Glutamatergic neuron (in vitro differentiated cells): ENCODE measurements around the gene CBFA2T3. TPM values are rescaled to one million over a fixed set of nuclear protein-coding genes. Genes with fewer than 3 reads are reported as not detected.

Experiments used
- DNase-seq: peaks from one replicate; pipeline ENCODE4 v3.0.0; 2022
- H3K27ac Mint-ChIP-seq: one replicate; pipeline ENCODE4 v1.8.0; 2020; ENCODE audit warnings: mild to moderate bottlenecking, mixed read lengths, inconsistent platforms; ENCODE audit not compliant: unreplicated experiment
- H3K27me3 Mint-ChIP-seq: one replicate; pipeline ENCODE4 v1.8.0; 2020; ENCODE audit warnings: mild to moderate bottlenecking, moderate library complexity, mixed read lengths, inconsistent platforms; ENCODE audit not compliant: unreplicated experiment
- H3K36me3 Mint-ChIP-seq: one replicate; pipeline ENCODE4 v1.8.0; 2020; ENCODE audit warnings: mild to moderate bottlenecking, mixed read lengths, inconsistent platforms; ENCODE audit not compliant: unreplicated experiment
- H3K4me1 Mint-ChIP-seq: one replicate; pipeline ENCODE4 v1.8.0; 2020; ENCODE audit warnings: mild to moderate bottlenecking, low read depth, mixed read lengths, inconsistent platforms; ENCODE audit not compliant: unreplicated experiment
- H3K4me3 Mint-ChIP-seq: one replicate; pipeline ENCODE4 v1.8.0; 2020; ENCODE audit warnings: mild to moderate bottlenecking, mixed read lengths, inconsistent platforms; ENCODE audit not compliant: unreplicated experiment
- H3K9me3 Mint-ChIP-seq: one replicate; pipeline ENCODE4 v1.8.0; 2020; ENCODE audit warnings: mild to moderate bottlenecking, moderate library complexity, mixed read lengths, inconsistent platforms; ENCODE audit not compliant: unreplicated experiment
- total RNA-seq: library from RNA; stranded (reverse); fragmentation: NEBNext Ultra II Directional; extraction: Animal tissue kit (Norgen Biotek cat#: 25700); gene quantifications from one replicate; pipeline ENCODE4 v1.2.1, GENCODE V29; 2021; ENCODE audit not compliant: unreplicated experiment
- TF ChIP-seq, protein P1 (sequence below): fragments of 200-600 bp; sonication (generic); IDR thresholded peaks from one replicate; pipeline ENCODE4 v1.5.0; 2021; ENCODE audit not compliant: partially characterized antibody, unreplicated experiment

CBFA2T3 gene
- total RNA-seq, 1 donor from 2014 or later = 126 TPM

DNA sequence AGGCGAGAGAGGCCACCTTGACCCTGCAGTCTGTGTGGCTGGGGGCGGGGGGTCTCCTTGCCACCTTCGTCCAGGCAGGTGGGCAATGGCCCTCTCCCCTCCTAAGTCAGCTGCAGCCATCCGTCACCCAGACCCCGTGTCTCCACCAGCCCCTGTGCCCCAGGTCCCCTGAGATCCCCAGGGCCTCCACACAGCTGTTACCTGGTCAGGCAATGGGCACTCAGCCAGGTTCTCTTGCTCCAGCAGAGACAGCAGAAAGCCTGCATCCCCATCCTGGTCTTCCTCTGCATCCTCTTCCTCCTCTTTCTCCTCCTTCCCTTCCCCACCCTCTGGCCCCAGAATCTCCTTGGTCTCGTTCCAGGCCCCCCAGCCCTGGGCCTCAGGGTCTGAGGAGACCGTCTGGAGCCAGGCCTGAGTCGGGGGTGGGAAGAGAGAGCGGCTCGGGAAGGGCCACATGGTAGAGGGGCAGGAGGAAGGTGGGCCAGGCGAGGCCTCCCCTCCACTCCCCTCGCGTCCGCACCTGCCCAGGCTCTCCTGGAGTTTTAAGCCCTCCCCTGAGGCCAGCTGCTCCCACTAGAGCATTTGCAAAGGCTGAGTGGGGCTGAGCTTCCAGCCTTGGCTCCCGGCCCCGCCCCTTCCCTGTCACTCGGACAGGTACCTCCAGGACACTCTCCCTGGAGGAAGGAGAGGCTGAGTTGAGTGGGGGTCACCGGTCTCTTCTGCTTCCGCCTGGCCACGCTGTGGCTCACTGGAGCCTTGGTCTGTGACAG is 110.7 kb downstream of the CBFA2T3 start, which contains the start of gene PABPN1L:
Gene PABPN1L (minus strand): TSS at position 510 of the 770 bp plus-strand sequence. CDS start 54 bp downstream, at position 456.
- H3K9me3 Mint-ChIP-seq = peaks cover 14% of the 10 kb centered on the region
- H3K4me1 Mint-ChIP-seq = peaks cover 25% of the 10 kb centered on the region
- peak within 1 kb of the TSS; percentile 57 for H3K4me3 Mint-ChIP-seq
- peaks cover 22% of the 10 kb centered on the region for H3K27me3 Mint-ChIP-seq
- no peak for DNase-seq
- H3K36me3 Mint-ChIP-seq = no peaks in the 10 kb centered on the region
- H3K27ac Mint-ChIP-seq = no peak within 1 kb of the TSS
- TF ChIP-seq, protein P1, sequence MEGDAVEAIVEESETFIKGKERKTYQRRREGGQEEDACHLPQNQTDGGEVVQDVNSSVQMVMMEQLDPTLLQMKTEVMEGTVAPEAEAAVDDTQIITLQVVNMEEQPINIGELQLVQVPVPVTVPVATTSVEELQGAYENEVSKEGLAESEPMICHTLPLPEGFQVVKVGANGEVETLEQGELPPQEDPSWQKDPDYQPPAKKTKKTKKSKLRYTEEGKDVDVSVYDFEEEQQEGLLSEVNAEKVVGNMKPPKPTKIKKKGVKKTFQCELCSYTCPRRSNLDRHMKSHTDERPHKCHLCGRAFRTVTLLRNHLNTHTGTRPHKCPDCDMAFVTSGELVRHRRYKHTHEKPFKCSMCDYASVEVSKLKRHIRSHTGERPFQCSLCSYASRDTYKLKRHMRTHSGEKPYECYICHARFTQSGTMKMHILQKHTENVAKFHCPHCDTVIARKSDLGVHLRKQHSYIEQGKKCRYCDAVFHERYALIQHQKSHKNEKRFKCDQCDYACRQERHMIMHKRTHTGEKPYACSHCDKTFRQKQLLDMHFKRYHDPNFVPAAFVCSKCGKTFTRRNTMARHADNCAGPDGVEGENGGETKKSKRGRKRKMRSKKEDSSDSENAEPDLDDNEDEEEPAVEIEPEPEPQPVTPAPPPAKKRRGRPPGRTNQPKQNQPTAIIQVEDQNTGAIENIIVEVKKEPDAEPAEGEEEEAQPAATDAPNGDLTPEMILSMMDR = no peak

DNA sequence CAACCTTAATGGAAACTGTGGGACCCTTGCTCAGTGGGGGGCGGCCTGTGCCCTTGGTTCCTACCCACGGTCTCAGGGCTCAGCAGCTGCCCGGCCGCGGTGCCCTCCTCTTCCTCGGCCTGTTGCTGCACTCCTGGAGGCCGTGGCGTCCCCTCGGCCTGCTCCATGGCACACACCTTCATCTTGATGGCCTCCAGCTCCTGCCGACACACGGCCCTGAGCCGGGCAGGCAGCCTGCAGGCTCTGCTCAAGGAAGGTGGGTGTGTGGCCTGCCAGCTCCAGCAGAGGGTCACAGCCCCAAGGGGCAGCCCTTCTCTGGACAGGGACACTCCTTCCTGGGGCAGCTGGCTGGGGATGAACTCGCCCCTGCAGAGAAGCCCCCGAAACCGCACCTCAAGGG is 111.3 kb downstream of the CBFA2T3 start:
- Mint-ChIP-seq H3K27ac (no peak overlapping the region), H3K4me3 (no peak overlapping the region), H3K4me1 (peaks cover 21% of the 10 kb centered on the region), H3K27me3 (peaks cover 18% of the 10 kb centered on the region), H3K9me3 (peaks cover 11% of the 10 kb centered on the region), H3K36me3 (no peaks in the 10 kb centered on the region)
- no peak for DNase-seq
- TF ChIP-seq, protein P1 = no peak

DNA sequence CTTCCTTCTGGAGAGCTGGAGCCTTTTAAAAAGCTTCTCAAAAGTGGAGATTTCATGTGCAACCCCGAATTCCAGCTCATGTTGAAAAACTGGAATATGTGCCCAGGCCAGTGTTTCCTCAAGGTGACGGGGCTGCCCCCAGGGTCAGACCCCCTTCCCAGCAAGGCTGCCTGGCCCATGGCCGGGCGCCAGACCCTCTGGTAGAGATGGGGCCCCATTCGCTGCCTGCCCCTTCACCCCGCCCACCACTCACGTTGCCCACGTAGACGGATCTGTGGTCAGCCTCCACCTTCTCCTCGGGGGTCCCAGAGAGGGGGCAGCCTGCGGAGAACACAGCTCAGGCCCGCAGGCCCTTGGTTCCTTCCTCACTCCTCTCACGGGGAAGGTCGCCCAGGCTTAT is 111.7 kb downstream of the CBFA2T3 start:
- Mint-ChIP-seq H3K27me3 (peaks cover 14% of the 10 kb centered on the region), H3K4me1 (peaks cover 18% of the 10 kb centered on the region), H3K4me3 (no peak overlapping the region), H3K27ac (no peak overlapping the region), H3K9me3 (peaks cover 8% of the 10 kb centered on the region), H3K36me3 (no peaks in the 10 kb centered on the region)
- DNase-seq = no peak
- TF ChIP-seq, protein P1 = no peak

DNA sequence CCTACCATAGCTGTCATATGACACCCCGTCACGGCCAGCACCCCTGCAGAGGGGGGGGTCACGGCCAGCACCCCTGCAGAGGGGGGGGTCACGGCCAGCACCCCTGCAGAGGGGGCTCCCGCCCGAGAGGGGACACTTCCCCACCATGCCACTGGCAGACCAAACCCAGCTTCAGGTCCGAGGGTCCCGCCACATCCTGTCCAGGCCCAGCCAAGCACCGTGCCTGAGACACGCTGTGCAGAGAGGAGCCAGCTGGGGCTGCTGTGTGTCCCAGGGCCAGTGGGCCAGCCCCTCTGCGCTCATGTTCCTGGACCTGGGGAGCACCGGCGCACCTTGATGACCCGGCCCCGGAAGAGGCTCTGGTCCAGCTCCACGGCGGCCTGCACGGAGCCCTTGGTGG is 112.5 kb downstream of the CBFA2T3 start:
- Mint-ChIP-seq H3K9me3 (peaks cover 6% of the 10 kb centered on the region), H3K27ac (no peak overlapping the region), H3K36me3 (no peaks in the 10 kb centered on the region), H3K4me1 (peaks cover 14% of the 10 kb centered on the region), H3K27me3 (peaks cover 14% of the 10 kb centered on the region), H3K4me3 (no peak overlapping the region)
- TF ChIP-seq, protein P1 = no peak
- no peak for DNase-seq

DNA sequence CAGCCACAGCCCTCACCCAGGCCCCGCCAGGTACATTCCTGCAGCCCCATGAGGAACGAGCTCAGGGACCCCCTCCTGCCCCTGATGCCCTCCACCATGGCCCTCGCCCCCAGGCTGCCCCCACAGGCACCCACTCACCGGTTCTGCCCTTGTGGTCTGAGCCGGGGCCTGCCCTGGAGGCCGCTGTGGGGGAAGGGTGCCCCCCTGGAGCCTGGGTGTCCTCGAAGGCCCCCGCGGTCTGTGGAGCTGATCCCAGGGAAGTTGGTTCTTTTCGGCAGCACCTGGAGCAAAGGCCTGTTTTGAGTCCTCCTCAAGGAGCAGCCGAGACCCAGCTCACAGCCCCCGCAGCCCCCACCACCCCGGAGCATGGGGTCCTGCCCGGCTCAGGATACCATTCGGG is 112.9 kb downstream of the CBFA2T3 start:
- no peak overlapping the region for H3K27ac Mint-ChIP-seq
- peaks cover 14% of the 10 kb centered on the region for H3K27me3 Mint-ChIP-seq
- H3K36me3 Mint-ChIP-seq = no peaks in the 10 kb centered on the region
- H3K9me3 Mint-ChIP-seq = peaks cover 6% of the 10 kb centered on the region
- TF ChIP-seq, protein P1 = no peak
- DNase-seq = no peak
- H3K4me3 Mint-ChIP-seq = no peak overlapping the region
- H3K4me1 Mint-ChIP-seq = peaks cover 10% of the 10 kb centered on the region
